Thoracic aorta (tissue), 2 donors: ENCODE results near the gene GLUD2. TPM values are rescaled to one million over a fixed set of nuclear protein-coding genes. Genes with fewer than 3 reads are reported as not detected.

Experiments
- ATAC-seq: fragments of 150-250 bp; one replicate; pipeline ENCODE4 v1.8.0; 2017; ENCODE audit warnings: low read depth; ENCODE audit not compliant: insufficient number of reproducible peaks, low FRiP score
- DNase-seq: peaks from one replicate; pipeline ENCODE4 v3.0.0-alpha.2; 2020; ENCODE audit warnings: low spot score
- H3K27ac ChIP-seq, 2 donors: fragments of 200-600 bp; sonication (generic); 1 replicate in 1 of 2; 2 replicates in 1 of 2; pipeline ENCODE4 v1.5.1; 2016; ENCODE audit warnings: mild to moderate bottlenecking in 2 of 2, moderate library complexity in 2 of 2
- H3K27me3 ChIP-seq: fragments of 200-600 bp; sonication (generic); replicated peaks from 2 replicates; pipeline ENCODE4 v1.6.0; 2016; ENCODE audit warnings: mild to moderate bottlenecking; ENCODE audit not compliant: insufficient read depth
- H3K36me3 ChIP-seq: fragments of 200-600 bp; sonication (generic); one replicate; pipeline ENCODE4 v1.5.1; 2016
- H3K4me1 ChIP-seq, 2 donors: fragments of 200-600 bp; sonication (generic); 1 replicate in 1 of 2; 2 replicates in 1 of 2; pipeline versions ENCODE4 v1.5.1 to v1.6.0; 2016; ENCODE audit warnings: low read depth in 2 of 2, mild to moderate bottlenecking in 1 of 2; ENCODE audit not compliant: control insufficient read depth in 1 of 2
- H3K4me3 ChIP-seq: fragments of 200-600 bp; sonication (generic); 2 replicates; pipeline ENCODE4 v1.5.1; 2016; ENCODE audit warnings: mild to moderate bottlenecking
- H3K9me3 ChIP-seq: fragments of 200-600 bp; sonication (generic); 2 replicates; pipeline ENCODE4 v1.5.1; 2016
- total RNA-seq, 2 donors: library from RNA; depleted of rRNA; stranded (reverse); fragments of >200 nt; gene quantifications; one replicate each; pipeline versions ENCODE4 v1.1.0 to v1.2.3, GENCODE V29; 2016
- TF ChIP-seq, protein P1 (sequence below): fragments of 200-600 bp; sonication (generic); IDR thresholded peaks from one replicate; pipeline ENCODE4 v1.5.1; 2019; ENCODE audit warnings: antibody characterized with exemption

Gene GLUD2
- total RNA-seq, 2 donors from 2014 or later: 0.27 to 2.5 TPM

DNA sequence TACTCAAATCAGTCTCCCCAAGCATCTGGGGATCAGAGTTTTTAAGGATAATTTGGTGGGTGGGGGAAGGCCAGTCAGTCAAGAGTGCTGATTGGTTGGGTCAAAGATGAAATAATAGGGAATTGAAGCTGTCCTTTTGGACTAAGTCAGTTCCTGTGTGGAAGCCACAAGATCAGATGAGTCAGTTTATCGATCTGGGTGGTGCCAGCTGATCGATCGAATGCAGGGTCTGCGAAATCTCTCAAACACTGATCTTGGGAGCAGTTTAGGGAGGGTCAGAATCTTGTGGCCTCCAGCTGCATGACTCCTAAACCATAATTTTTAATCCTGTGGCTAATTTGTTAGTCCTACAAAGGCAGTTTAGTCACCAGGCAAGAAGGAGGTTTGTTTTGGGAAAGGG lies 17.3 kb upstream of the GLUD2 start:
- Histone ChIP-seq H3K4me1 (no peaks in the 10 kb centered on the region), H3K27me3 (no peaks in the 10 kb centered on the region), H3K36me3 (no peaks in the 10 kb centered on the region), H3K27ac (no peak overlapping the region), H3K4me3 (no peak overlapping the region), H3K9me3 (no peaks in the 10 kb centered on the region)
- TF ChIP-seq, protein P1, sequence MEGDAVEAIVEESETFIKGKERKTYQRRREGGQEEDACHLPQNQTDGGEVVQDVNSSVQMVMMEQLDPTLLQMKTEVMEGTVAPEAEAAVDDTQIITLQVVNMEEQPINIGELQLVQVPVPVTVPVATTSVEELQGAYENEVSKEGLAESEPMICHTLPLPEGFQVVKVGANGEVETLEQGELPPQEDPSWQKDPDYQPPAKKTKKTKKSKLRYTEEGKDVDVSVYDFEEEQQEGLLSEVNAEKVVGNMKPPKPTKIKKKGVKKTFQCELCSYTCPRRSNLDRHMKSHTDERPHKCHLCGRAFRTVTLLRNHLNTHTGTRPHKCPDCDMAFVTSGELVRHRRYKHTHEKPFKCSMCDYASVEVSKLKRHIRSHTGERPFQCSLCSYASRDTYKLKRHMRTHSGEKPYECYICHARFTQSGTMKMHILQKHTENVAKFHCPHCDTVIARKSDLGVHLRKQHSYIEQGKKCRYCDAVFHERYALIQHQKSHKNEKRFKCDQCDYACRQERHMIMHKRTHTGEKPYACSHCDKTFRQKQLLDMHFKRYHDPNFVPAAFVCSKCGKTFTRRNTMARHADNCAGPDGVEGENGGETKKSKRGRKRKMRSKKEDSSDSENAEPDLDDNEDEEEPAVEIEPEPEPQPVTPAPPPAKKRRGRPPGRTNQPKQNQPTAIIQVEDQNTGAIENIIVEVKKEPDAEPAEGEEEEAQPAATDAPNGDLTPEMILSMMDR: no peak
- no peak for DNase-seq
- no peak for ATAC-seq

DNA sequence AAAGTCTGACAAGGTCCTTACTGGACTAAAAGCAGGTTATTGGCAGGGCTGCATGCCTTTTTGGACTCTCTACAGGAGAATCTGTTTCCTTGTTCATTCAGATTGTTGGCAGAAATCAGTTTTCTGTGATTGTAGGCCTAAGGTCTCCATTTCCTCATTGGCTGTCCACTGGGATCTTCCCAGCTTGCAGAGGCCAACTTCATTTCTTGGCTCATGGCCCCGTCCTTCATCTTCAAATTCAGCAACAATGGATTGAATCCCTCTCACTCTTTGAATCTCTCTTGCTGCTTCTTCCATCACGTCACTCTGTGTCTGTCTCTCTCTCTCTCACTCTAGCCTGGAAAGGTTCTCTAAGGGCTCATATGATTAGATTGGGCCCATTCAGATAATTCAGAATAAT lies 14.9 kb upstream of the GLUD2 start:
- H3K27ac ChIP-seq: no peak overlapping the region
- H3K4me1 ChIP-seq: no peaks in the 10 kb centered on the region
- H3K4me3 ChIP-seq: no peak overlapping the region
- H3K9me3 ChIP-seq: no peaks in the 10 kb centered on the region
- ATAC-seq (no peak), DNase-seq (no peak)
- TF ChIP-seq, protein P1: no peak
- no peaks in the 10 kb centered on the region for H3K36me3 ChIP-seq
- no peaks in the 10 kb centered on the region for H3K27me3 ChIP-seq

DNA sequence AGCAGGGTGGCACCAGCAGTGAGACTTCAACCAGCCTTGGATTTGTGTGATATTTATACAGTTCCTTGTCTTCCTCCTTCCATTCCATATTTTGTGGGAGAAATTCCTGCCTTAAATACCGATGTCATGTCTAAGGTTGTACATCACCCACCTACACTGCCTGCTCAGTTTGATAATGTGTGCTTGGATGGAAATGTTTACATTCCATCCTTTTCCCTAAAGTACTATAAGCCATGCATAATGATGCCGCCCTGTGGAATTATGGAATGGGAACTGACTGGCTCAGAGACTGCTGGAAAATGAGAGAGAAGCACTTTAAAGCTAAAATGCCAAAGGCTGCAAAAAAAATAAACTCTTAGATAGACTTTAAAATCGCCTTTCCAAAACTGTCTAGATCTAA lies 11.3 kb upstream of the GLUD2 start:
- Histone ChIP-seq H3K27me3 (no peaks in the 10 kb centered on the region), H3K4me1 (no peaks in the 10 kb centered on the region), H3K4me3 (no peak overlapping the region), H3K36me3 (no peaks in the 10 kb centered on the region), H3K9me3 (no peaks in the 10 kb centered on the region), H3K27ac (no peak overlapping the region)
- ATAC-seq: no peak
- TF ChIP-seq, protein P1: no peak
- no peak for DNase-seq

DNA sequence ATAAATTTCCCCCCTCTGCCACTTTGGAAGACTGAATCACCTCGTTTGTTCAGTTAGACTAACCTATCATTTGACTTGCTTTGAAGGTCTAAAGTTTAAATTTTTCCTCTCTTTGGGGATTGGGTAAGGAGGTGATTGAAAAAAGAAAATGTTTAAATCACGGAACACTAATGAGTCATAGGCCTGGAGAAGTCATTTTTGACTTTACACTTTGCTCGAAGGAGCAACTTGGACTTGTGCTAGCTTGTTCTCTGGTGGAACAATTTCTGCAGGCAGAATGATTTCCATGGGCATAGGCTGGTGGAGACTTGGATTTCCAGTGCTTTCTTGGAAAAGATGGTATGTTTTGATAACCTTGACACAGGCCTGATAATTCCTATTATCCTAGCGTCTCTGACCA lies 10.5 kb upstream of the GLUD2 start:
- no peak for DNase-seq
- H3K4me1 ChIP-seq: no peaks in the 10 kb centered on the region
- no peak overlapping the region for H3K27ac ChIP-seq
- TF ChIP-seq, protein P1: no peak
- H3K36me3 ChIP-seq: no peaks in the 10 kb centered on the region
- no peak overlapping the region for H3K4me3 ChIP-seq
- ATAC-seq: no peak
- H3K9me3 ChIP-seq: no peaks in the 10 kb centered on the region
- no peaks in the 10 kb centered on the region for H3K27me3 ChIP-seq

DNA sequence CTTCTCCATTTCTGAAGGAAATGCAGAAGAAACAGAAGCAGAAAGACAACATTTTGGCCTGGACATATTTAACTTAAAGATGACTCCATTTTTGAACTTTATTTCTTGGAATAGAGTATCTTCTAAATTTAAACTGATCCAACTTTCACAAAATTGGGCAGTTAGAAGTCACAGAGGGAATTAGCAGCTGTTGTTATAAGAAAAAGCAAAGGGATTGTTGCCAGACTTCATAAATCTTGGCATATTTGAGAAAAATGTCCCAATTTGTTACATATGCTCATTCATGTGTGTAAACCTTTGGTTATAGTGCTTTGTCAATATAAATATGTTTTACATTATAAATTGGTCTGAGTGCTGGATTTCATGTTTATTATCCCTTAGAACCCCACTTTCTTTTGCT lies 3.4 kb downstream of the GLUD2 start:
- Histone ChIP-seq H3K9me3 (no peaks in the 10 kb centered on the region), H3K4me3 (no peak overlapping the region), H3K36me3 (no peaks in the 10 kb centered on the region), H3K27me3 (no peaks in the 10 kb centered on the region), H3K4me1 (no peaks in the 10 kb centered on the region), H3K27ac (no peak overlapping the region)
- TF ChIP-seq, protein P1: no peak
- ATAC-seq (no peak), DNase-seq (no peak)
